ENCODE data around the gene ATF4.

GRCh38 chr22:39488563-39489083 is 31.7 kb upstream of the ATF4 start:
- TF ChIP-seq EP300 (IDR thresholded peaks at IDR 0.05) (no peak), POLR2A (IDR thresholded peaks at IDR 0.05) (no peak)
